Stimulated activated CD8-positive, alpha-beta memory T cell treated with anti-CD3 and anti-CD28 coated beads, Interleukin-15, amount 100 ng/mL, for 1 hour (primary cell): Measurements from ENCODE around the gene NTHL1.

Source experiments
- DNase-seq: peaks from one replicate; pipeline ENCODE4 v3.0.0-alpha.2; 2020; ENCODE audit warnings: low read depth

Gene NTHL1

GRCh38 chr16:2047330-2048115 lies at the start of gene NTHL1, which contains the start of gene TSC2:
NTHL1 (minus strand) TSS chr16:2047834; CDS start chr16:2047823, 11 bp downstream.
TSC2 (plus strand) TSS chr16:2047985; CDS start chr16:2048616, 631 bp downstream.
- DNase-seq, result peak; percentile 86

- no peak for DNase-seq
Measured at GRCh38 chr16:2096853-2097595, 49.4 kb upstream of the NTHL1 start.

- no peak for DNase-seq
Measured at GRCh38 chr16:2095918-2096582, 48.4 kb upstream of the NTHL1 start.

GRCh38 chr16:2095315-2095853 lies 47.8 kb upstream of the NTHL1 start:
- no peak for DNase-seq

- DNase-seq, result no peak
Measured at GRCh38 chr16:2093793-2094192, 46.2 kb upstream of the NTHL1 start.

GRCh38 chr16:2092866-2093265 lies 45.2 kb upstream of the NTHL1 start:
- no peak for DNase-seq

GRCh38 chr16:2092256-2092620 lies 44.6 kb upstream of the NTHL1 start:
- no peak for DNase-seq

- no peak for DNase-seq
Measured at GRCh38 chr16:2091547-2092255, 44.1 kb upstream of the NTHL1 start.

GRCh38 chr16:2090777-2091546 lies 43.3 kb upstream of the NTHL1 start:
- no peak for DNase-seq

- DNase-seq, result no peak
Measured at GRCh38 chr16:2090481-2090776, 42.8 kb upstream of the NTHL1 start.

GRCh38 chr16:2089706-2090480 lies 42.3 kb upstream of the NTHL1 start:
- DNase-seq, result no peak

- DNase-seq, result no peak
Measured at GRCh38 chr16:2088759-2089358, 41.2 kb upstream of the NTHL1 start.

- no peak for DNase-seq
Measured at GRCh38 chr16:2087748-2088631, 40.4 kb upstream of the NTHL1 start.

GRCh38 chr16:2086812-2087747 lies 39.4 kb upstream of the NTHL1 start:
- no peak for DNase-seq

GRCh38 chr16:2086106-2086742 lies 38.6 kb upstream of the NTHL1 start:
- DNase-seq, result no peak

GRCh38 chr16:2085669-2086068 lies 38.0 kb upstream of the NTHL1 start:
- no peak for DNase-seq

GRCh38 chr16:2084895-2085625 lies 37.4 kb upstream of the NTHL1 start:
- DNase-seq, result no peak
